T-helper 22 cell (primary cell): ENCODE measurements around the gene RALGAPA2.

Experiments used
- DNase-seq: peaks from one replicate; pipeline ENCODE4 v3.0.0-alpha.2; 2020; ENCODE audit warnings: low read depth

RALGAPA2 gene

DNA sequence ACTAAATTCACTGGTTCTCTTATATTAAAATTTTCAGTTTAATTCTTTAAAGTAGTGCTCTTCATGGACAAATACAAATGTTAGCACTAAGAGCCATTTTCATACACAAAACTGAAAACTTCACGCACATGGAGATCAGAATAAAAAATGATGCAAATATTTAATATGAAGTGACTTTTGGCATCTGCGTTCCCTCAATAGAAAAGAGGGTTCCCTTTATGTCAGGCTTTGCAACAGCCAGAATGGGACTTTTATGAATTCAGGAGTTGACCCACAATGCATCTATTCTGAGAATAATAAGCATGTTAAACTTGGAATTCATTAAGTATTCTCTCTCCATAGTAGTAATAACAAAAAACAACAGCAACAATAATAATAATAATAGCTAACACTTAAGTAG is 218.7 kb downstream of the RALGAPA2 start:
- DNase-seq: no peak

DNA sequence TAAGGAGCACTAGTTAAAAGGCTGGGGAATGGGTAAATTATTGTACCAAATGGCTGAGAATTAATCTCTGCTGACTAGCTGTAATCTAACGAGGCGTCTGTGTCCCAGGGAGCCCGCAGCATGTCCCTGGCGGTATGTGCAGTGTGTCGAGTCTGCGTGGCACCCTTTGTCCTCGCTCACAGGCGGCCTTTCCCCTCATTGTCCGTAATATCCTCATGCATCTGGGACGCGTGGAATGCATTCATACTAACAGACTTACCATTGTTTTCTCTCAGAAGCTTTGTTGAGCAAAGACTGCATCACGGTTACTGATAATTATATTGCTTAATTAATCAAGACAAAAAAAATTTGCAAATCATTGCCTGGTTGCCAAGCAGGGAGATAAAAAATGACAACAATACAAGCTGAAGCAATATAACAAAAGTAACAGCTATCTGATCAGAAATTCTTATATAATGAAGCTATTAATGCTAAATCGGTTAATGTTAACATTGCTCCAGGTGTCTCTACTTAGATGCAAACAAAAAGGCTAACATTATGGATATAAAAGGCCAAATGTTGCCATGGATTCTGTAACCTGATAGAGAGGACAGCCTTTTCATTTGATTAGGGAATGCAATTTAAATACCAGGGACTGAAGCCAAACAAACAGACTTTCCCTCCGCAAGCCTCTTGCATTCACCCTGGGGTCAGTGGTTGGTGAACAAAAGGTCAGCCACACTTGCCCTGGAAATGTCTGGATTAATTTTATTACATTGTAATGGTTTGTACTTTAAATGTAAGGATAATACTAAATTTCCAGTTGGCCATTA is 219.7 kb downstream of the RALGAPA2 start:
- no peak for DNase-seq

DNA sequence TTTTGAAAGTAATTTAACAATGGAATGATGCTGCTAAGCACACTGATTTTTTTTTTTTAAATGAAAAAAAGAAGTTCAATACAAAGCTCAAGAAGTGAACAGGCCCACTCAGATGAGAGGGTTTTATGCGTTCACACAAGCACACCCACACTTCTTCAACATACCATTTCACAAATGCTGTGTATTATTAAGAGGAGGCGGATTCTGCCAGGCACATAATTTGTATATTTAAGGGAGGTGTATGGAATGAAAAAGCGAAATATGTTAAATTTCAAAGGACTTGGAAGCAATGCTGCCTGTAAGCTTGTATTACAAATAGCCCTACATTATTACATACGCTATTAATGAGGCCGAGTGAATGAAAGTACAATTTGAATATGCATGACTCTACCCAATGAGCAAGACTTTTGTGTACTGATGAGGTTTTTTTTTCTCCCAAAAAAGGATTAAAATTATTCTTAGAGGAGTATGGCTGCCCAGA is 220.6 kb downstream of the RALGAPA2 start:
- no peak for DNase-seq

DNA sequence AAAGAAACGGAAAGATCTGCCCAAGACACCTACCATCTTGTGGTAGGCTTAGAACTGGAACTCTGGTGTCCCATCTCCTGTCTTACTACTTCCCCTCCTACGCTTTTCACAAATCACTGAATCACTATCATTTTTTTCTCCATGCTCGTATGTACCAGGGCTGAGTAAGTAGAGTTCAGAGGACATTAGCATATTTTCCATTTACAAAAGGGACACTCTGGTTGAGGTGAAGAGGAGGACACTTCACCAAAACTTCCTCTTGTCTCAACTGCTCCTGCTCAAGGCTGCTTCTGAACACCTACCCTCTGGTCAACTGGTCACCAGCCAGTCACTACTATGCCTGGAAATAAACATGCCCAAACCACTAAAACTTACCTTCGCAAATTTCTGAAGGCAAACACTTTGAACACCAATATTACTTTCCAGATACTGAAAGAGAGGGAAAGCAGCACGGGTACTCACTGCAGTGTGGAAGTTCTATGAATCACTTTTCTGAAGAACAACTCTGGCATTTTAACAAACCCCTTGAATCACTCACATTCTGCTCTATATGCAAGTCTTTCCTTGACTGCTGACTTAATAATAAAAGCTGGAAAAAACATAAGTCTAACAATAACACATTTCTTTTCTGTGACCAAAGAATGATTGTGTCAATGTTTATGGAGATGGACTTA is 221.2 kb downstream of the RALGAPA2 start:
- DNase-seq: no peak

DNA sequence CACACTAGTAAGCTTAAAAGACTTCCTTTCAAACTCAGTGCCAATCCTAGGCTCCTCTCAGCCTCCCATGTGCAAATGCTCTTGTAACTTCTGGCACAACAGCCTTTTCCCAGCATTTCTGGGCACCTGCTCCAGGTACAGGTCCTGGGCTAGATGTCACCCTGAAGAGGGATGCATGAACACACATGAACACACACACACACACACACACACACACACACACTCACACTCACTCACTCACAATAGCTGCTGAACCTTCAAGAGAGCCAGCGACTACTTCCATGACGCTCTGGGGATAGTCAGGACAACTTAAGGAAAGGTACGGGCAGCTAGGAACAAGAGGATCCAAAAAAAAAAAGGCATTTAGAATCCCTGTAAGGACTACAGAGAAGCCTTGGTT is 221.8 kb downstream of the RALGAPA2 start:
- no peak for DNase-seq

DNA sequence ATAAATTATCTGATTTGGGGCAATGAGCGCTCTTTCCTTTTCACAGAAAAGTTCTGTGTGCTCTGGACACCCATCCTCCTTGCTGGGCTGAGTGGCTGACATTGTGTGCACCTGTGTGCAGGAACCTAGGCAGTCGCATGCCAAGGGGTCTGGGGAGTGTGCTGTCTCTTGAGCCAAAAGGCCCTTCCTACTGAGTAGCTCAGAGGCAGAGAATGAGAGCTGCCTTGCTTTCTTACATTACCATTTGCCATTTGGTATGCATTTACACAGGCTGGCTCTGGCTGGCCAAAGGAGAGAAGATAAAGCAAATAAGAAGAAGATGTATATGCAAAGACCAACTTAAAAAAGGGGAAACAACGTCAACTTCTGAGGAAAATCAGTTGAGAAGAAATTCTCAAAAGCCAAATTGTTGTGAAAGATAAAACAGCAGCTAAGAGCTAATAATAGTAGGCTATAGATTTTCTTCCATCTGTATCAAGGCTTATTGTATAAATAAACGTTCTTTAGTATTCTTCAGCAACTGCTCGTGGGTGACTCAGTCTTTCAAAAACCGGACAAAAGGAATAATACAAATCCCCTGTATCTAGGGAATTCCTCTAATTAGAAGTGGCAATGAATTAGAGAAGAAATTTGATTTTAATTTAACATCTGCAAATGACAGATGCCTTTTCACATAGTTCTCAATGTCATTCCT is 222.6 kb downstream of the RALGAPA2 start:
- DNase-seq: no peak

DNA sequence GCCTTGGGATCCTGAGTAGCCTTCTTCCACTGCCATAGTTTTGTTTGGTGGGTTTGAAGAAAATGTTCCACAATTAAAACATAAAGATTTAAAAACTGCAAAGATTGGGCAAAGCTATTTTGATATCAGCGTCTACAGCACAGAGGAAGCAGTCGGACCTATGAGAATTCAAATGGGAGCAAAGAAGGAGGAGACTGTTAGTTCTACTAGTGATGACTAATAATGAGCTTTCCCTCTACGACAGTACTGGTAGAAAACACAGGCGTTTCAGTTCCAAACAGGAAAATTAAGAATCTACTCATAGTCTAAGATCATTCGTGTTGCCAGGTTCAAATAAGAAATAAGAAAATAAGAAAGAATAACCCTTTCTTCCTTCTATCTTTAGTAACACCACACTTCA is 223.4 kb downstream of the RALGAPA2 start:
- no peak for DNase-seq

DNA sequence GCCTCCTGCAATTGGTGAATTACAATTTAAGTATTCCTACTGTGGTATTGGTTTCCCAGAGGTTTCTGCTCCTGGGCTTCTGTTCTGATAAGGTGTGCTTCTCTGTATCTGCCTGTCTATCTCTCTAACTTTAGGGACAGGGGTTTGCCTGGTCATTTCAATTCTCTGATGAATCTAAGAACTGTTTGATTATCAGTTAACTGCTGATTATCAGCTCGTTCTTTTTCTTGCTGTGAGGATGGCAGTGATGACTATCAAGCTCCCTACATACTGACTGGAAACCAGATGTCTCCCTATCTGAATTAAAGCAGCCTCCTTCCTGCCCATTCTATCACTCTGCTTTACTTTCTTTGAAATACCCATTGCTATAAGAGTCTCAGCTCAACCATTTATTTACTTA is 224.1 kb downstream of the RALGAPA2 start:
- DNase-seq: no peak

DNA sequence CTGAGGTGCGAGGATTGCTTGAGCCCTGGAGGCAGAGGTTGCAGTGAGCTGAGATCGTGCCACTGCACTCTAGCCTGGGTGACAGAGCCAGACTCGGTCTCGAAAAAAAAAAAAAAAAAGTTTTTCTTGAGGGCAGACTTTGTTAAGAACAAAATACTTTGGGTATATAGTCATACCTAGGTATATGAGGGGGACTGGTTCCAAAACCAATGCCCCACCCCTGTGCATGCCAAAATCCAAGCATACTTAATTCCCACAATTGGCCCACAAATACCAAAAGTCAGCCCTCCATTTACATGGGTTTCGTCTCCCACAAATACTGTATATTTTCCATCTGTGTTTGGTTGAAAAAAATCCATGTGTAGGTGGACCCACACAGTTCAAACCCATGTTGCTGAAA is 224.6 kb downstream of the RALGAPA2 start:
- DNase-seq: no peak

DNA sequence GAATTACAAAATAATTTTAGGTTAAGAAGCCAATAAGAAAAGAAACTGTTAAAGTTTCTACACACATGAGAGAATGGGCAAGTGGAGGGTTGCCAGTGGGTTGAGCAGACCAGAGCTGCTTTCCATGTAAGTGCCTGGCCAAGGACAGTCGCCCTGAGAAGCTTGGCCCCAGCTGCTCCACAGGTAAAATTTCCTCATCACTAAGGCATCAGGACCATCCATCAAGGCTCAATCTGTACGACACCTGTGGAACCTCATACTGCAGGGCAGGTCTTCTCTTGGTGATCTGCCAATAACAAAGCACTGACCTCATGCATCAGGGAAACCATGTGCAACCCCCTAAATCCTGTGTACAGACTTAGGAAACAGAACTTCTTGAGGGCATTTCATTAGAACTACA is 229.1 kb downstream of the RALGAPA2 start:
- no peak for DNase-seq

DNA sequence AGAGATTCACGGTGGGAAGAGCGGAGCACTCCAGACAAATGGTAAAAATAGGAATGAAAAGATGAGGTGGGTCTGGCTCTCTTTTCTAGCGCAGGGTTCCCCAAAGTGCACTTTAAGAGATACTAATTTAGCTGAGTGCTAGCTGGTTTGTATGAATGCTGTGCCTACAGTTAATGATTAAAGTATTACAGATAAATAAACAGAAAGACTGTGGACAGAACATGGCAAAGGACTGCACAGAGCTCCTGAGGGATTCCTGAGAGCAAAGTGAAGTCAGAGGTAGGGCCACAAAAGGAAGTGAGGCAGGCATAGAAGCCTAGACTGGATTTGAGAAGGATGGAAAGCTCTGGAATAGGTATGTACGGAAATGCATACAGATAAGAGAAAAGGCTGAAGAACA is 230.0 kb downstream of the RALGAPA2 start:
- no peak for DNase-seq

DNA sequence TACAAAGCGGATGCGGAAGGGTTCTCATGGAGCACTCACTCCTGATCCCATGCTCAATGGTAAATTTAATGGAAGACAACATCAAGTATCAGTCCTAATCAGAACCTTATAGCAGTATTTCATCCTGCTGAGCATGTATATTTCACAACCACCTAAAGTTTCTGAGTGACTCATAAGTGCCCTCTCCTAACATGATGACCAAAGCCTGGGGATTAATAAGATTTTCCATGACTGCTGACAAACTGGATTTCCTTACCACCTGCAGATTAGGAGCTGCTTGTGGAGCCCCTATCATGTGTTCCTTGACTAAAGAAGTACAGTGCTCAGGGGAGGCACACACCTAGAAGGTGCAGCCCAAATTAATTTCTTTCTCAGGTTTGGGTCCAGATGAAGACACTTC is 231.8 kb downstream of the RALGAPA2 start:
- DNase-seq: no peak

DNA sequence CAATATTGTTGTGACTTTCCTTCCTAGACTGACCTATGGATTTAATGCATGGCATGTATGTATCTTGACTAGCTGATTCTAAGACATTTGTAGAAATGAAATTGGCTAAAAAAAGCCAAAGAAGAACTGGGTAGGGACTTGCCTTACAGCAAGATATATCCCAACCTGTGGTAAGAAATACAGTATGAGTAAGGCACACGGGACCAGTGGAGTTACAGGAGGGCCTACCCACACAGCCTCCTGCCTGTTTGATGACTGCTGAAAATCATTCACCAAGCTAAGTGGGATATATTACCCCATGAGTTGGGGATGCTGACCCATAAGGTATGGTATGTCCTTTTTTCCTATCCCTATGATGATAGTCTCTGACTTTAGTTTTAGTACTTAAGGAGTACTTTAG is 232.3 kb downstream of the RALGAPA2 start:
- DNase-seq: no peak

DNA sequence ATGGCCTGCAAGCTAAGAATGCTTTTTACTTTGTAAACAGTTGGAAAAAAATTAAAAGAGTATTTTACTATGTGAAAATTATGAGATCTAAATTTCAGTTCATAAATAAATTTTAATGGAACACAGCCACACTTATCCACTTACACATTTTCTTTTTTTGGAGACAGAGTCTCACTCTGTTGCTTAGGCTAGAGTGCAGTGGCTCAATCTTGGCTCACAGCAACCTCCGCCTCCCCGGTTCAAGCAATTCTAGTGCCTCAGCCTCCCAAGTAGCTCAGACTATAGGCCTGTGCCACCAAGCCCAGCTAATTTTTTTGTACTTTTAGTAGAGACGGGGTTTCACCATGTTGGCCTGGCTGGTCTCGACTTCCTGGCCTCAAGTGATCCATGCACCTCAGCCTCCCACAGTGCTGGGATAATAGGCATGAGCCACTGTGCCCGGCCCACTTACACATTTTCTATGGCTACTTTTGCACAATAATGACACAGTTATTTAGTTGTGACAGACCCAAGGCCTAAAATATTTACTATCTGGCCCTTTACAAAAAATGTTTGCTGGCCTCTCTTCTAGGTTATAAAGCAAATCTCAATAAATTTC is 234.9 kb downstream of the RALGAPA2 start:
- DNase-seq: no peak

DNA sequence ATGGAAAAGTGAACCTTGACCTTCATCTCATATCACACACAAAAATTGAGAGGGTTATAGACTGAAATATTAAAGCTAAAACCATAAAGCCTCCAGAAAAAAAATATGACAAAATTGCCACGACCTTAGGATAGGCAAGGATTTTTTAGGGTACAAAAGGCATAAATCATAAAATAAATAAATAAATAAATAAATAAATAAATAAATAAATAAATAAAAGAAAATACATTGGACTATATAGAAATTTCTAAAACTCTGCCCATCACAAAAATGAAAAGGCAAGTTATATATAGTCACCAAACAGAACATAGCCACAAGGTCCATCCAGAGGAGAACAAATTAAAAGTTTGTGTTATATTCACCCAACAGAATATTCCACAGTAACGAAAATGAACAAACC is 235.9 kb downstream of the RALGAPA2 start:
- DNase-seq: no peak

DNA sequence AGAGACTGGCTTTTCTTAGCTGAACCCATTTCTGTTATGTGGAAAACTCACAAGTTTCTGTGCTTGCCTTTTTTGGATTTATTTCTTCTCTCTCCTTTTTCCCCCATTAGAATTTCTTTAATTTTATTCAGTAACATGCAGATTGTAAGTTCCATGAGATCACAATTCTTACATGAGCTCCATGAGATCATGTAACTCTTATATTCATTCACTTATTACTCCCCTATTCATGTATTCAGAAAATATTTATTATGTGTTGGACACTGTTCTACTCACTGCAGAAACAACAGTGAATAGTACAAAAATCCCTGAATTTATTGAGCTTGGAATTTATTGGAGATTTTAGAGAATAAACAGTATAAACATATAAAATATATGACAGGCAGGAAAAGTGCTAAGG is 238.8 kb downstream of the RALGAPA2 start:
- DNase-seq: no peak

DNA sequence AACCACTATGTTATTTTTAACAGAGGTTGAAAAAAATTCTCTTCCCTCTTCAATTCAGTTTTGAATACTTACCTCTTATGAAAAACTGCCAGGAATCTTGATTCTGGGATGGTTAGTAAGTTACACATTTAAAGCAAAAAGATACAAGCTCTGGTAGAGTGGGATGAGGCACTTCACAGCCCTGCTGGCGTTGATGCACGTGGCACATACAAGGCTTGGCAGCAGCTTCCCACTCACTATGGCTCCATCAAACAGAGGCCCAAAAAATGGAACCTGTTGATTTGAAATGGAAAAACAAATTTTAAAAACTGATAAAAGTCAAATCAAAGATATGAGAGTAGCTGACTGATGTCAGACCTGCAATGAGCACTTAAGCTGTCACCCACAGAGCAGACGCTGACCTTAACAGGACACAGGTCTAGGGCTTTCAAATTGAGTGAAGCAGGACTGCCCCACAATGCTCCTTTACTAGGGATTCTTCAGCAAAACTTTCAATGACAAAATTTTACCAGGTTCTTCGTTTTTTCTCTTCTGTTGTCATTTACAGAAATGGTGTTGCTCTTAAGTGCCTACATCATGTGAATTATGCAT is 239.7 kb downstream of the RALGAPA2 start:
- no peak for DNase-seq

DNA sequence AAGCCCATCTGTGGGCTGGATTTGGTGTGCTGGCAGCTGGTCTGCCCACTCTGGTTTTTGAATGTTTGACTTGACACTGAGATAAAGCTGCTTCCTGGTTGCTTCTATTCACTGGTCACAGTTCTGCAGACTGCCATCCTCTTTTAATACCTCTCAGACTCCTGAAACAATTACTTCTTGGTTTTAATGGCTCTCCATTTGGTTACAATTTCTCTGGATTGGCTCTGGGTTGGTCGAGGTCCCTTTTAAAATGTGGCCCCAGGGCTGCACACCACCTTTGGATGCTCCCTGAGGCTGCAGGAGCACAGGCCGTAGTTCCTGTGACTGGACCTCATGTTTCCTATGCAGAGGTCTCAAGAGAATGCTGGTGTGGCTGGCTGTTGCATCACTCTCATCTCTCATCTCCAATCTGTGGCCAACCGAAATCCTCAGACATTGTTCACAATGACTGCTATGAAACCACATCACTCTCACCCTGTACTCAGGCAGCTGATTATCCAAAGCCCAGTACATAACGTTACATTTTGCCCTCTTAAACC is 246.0 kb downstream of the RALGAPA2 start:
- DNase-seq: no peak

DNA sequence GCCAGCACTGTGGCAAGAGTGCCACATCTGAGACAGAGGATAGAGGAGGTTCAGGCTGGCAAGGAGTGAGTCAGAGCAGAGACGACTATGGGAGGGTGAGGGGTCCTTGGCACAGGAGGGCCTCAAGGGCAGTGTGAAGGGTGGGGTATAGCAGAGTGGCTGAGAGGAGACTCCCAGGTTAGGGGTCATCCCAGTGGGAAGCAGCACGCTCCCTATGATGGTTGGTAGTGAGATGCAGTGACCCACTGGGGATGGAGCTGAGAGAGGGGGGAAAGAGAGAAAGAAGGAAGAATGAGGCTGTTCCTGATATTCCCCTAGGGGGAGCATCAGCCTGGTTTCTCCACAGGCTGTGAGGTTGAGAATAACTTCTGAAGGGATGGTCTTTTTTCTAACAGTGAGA is 247.2 kb downstream of the RALGAPA2 start:
- no peak for DNase-seq

DNA sequence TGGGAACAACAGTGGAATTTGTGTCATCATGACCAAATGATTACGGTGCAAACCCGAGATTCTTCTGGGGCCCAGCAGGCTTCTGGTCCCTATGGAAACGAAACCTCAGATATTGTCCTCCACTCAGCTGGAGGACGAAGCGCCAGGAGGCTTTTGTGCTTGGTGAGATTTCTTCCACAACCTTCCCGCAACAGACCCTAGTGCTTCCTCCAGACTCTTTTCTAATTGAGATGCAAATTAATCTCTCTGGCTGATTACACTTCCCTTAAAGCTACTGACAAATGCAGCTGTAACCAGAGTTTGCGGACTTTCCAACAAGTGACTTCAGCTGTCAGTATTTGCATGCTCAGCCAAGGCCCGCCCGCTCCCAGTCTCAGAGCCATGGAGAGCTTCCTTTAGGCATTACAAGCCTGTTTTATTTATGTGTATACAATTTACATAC is 248.5 kb downstream of the RALGAPA2 start:
- no peak for DNase-seq

DNA sequence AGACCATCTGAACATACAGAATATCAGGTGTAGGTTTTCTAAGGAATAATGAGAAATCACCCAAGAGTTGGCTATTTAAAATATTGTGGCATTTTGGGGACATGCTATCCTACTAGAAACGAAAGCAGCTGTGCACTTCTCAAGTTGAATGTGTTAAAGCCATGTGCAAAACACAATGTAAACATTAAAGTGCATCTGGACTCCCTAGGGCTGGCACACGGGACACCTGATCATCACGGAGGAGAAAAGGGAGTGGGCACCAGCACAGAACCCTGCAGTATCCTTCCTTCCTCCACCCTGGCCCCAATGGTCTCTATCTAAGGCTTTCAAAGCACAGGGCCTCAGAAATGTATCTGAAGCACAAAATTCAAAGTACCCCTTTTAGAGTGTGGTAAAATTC is 250.3 kb downstream of the RALGAPA2 start:
- no peak for DNase-seq

DNA sequence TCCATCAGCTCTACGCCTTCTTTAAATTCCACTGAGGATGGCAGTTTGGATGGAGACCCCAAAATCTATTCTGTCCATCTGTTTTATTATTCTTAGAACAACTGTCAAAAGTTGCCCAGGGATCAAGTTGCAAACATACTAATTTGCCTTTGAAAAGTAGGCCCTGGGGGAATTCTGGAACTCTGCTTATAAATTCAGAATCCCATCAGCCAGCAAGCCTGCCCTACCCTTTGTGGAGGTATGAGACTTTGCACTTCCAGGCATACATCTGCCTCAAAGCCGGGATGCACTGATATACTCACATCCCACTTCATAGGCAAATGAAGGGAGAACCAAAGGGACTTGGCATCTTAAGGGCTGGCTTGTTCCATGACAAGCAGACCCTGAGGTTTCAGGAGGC is 250.9 kb downstream of the RALGAPA2 start:
- DNase-seq: no peak
